Endothelial cell (in vitro differentiated cells): ENCODE measurements around the gene GGT1. TPM values are rescaled to one million over a fixed set of nuclear protein-coding genes. Genes with fewer than 3 reads are reported as not detected.
"Not testable (repeated sequence)": the region's sequence is repeated elsewhere in the genome, so short reads cannot be mapped to it uniquely, and the experiment has no call there.

Experiments
- DNase-seq: peaks from one replicate; pipeline ENCODE4 v3.0.0; 2021; ENCODE audit warnings: low spot score
- H3K27ac Mint-ChIP-seq: one replicate; pipeline ENCODE4 v1.8.0; 2021; ENCODE audit warnings: mixed read lengths, inconsistent platforms; ENCODE audit not compliant: unreplicated experiment
- H3K27me3 Mint-ChIP-seq: one replicate; pipeline ENCODE4 v1.8.0; 2021; ENCODE audit warnings: mild to moderate bottlenecking, moderate library complexity, mixed read lengths, inconsistent platforms; ENCODE audit not compliant: unreplicated experiment
- H3K36me3 Mint-ChIP-seq: one replicate; pipeline ENCODE4 v1.8.0; 2021; ENCODE audit warnings: mild to moderate bottlenecking, low read depth, mixed read lengths, inconsistent platforms; ENCODE audit not compliant: unreplicated experiment
- H3K4me1 Mint-ChIP-seq: one replicate; pipeline ENCODE4 v1.8.0; 2021; ENCODE audit warnings: mild to moderate bottlenecking, mixed read lengths, inconsistent platforms; ENCODE audit not compliant: unreplicated experiment
- H3K4me3 Mint-ChIP-seq: one replicate; pipeline ENCODE4 v1.8.0; 2021; ENCODE audit warnings: mild to moderate bottlenecking, mixed read lengths, inconsistent platforms; ENCODE audit not compliant: unreplicated experiment
- H3K9me3 Mint-ChIP-seq: one replicate; pipeline ENCODE4 v1.8.0; 2021; ENCODE audit warnings: mixed read lengths, inconsistent platforms; ENCODE audit not compliant: unreplicated experiment
- total RNA-seq: library from RNA; stranded (reverse); fragmentation: NEBNext Ultra II Directional; extraction: Animal tissue kit (Norgen Biotek cat#: 25700); gene quantifications from one replicate; pipeline ENCODE4 v1.2.1, GENCODE V29; 2021; ENCODE audit not compliant: unreplicated experiment
- TF ChIP-seq, protein P1 (sequence below): fragments of 200-600 bp; sonication (generic); IDR thresholded peaks from one replicate; pipeline ENCODE4 v1.5.0; 2021; ENCODE audit warnings: antibody characterized with exemption; ENCODE audit not compliant: unreplicated experiment

Gene GGT1
- total RNA-seq, 1 donor from 2014 or later: 4.6 TPM

- H3K4me3 Mint-ChIP-seq: no peak overlapping the region
- H3K27me3 Mint-ChIP-seq: peaks cover 7% of the 10 kb centered on the region
- H3K4me1 Mint-ChIP-seq: no peaks in the 10 kb centered on the region
- TF ChIP-seq, protein P1, sequence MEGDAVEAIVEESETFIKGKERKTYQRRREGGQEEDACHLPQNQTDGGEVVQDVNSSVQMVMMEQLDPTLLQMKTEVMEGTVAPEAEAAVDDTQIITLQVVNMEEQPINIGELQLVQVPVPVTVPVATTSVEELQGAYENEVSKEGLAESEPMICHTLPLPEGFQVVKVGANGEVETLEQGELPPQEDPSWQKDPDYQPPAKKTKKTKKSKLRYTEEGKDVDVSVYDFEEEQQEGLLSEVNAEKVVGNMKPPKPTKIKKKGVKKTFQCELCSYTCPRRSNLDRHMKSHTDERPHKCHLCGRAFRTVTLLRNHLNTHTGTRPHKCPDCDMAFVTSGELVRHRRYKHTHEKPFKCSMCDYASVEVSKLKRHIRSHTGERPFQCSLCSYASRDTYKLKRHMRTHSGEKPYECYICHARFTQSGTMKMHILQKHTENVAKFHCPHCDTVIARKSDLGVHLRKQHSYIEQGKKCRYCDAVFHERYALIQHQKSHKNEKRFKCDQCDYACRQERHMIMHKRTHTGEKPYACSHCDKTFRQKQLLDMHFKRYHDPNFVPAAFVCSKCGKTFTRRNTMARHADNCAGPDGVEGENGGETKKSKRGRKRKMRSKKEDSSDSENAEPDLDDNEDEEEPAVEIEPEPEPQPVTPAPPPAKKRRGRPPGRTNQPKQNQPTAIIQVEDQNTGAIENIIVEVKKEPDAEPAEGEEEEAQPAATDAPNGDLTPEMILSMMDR: no peak
- no peak for DNase-seq
- no peak overlapping the region for H3K27ac Mint-ChIP-seq
- H3K36me3 Mint-ChIP-seq: no peaks in the 10 kb centered on the region
- no peaks in the 10 kb centered on the region for H3K9me3 Mint-ChIP-seq
Measured at GRCh38 chr22:24595228-24595627, 7.8 kb upstream of the GGT1 start.

GRCh38 chr22:24595863-24596262 is 7.1 kb upstream of the GGT1 start:
- Mint-ChIP-seq H3K27me3 (peaks cover 7% of the 10 kb centered on the region), H3K9me3 (no peaks in the 10 kb centered on the region), H3K4me3 (no peak overlapping the region), H3K36me3 (no peaks in the 10 kb centered on the region), H3K4me1 (no peaks in the 10 kb centered on the region), H3K27ac (no peak overlapping the region)
- no peak for DNase-seq
- TF ChIP-seq, protein P1: no peak

DNA sequence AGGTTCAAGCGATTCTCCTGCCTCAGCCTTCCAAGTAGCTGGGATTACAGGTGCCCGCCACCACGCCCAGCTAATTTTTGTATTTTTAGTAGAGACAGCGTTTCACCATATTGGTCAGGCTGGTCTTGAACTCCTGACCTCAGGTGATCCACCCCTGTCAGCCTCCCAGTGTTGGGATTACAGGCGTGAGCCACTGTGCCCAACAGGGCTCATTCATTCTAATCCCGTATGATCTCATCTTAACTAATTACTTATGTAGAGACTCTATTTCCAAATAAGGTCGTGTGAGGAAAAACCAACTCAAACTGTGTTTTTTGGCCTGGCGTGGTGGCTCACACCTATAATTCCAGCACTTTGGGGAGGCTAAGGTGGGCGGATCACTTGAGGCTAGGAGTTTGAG is 5.9 kb upstream of the GGT1 start:
- H3K36me3 Mint-ChIP-seq, H3K4me3 Mint-ChIP-seq, DNase-seq, H3K4me1 Mint-ChIP-seq, H3K9me3 Mint-ChIP-seq, H3K27ac Mint-ChIP-seq, H3K27me3 Mint-ChIP-seq: not testable (repeated sequence)

GRCh38 chr22:24599514-24599913 is 3.5 kb upstream of the GGT1 start:
- H3K36me3 Mint-ChIP-seq: no peaks in the 10 kb centered on the region
- H3K27me3 Mint-ChIP-seq: peaks cover 4% of the 10 kb centered on the region
- H3K4me3 Mint-ChIP-seq: no peak overlapping the region
- peaks cover 8% of the 10 kb centered on the region for H3K4me1 Mint-ChIP-seq
- no peak for DNase-seq
- TF ChIP-seq, protein P1: no peak
- no peaks in the 10 kb centered on the region for H3K9me3 Mint-ChIP-seq
- no peak overlapping the region for H3K27ac Mint-ChIP-seq

DNA sequence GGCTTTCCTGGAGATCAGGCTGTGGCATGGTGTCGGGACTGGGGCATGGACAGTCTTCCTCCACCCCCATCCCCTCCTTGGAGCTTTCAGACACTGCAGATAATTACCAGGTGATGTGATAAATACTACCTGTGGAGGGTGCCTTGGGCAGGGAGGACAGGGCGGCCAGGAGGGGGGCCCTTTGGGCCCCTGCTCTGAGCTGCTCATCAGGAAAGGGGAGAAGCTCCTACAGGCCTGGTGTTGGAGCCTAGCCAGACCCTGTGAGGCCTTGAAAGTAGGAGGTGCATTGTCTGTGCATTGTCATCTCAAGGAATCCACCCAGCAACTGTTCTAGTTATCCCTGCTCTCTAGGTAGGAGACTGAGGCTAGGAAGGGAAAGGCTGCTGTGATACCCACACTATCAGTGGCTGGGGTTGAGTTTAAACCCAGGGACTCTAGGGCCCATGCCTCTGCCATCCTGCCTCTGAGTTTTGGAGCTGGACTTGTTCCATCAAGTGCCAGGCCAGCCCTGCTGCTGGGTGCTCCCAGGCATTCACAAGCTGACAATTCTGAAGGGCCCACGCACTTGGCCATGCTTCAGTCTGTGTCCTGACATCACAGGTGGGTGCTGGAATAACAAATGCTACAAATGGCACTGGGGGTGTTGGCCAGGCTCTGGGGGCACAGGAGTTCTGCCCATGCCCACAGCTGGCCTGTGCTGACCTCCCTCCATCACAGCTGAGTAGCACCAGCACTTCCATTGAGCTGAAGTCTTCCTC is 2.9 kb upstream of the GGT1 start:
- not testable (repeated sequence) for H3K4me3 Mint-ChIP-seq, H3K4me1 Mint-ChIP-seq, H3K27me3 Mint-ChIP-seq, H3K27ac Mint-ChIP-seq, H3K9me3 Mint-ChIP-seq, DNase-seq, H3K36me3 Mint-ChIP-seq
